Neural progenitor cell (in vitro differentiated cells): ENCODE results near the gene SLC50A1.
"Not testable (repeated sequence)": the region's sequence is repeated elsewhere in the genome, so short reads cannot be mapped to it uniquely, and the experiment has no call there.

Experiments used
- EZH2 ChIP-seq: fragments of 200-600 bp; sonication (generic); IDR thresholded peaks from 2 replicates; pipeline ENCODE4 v1.6.1; 2017; ENCODE audit warnings: antibody characterized with exemption, mild to moderate bottlenecking, moderate library complexity
- EZH2phosphoT487 ChIP-seq: fragments of 200-600 bp; sonication (generic); IDR thresholded peaks from 2 replicates; pipeline ENCODE4 v1.6.1; 2017; ENCODE audit warnings: antibody characterized with exemption
- TF ChIP-seq, protein P1 (sequence below): fragments of 200-600 bp; sonication (generic); IDR thresholded peaks from 2 replicates; pipeline ENCODE4 v1.5.1; 2017; ENCODE audit warnings: antibody characterized with exemption, mild to moderate bottlenecking

- TF ChIP-seq, protein P1, sequence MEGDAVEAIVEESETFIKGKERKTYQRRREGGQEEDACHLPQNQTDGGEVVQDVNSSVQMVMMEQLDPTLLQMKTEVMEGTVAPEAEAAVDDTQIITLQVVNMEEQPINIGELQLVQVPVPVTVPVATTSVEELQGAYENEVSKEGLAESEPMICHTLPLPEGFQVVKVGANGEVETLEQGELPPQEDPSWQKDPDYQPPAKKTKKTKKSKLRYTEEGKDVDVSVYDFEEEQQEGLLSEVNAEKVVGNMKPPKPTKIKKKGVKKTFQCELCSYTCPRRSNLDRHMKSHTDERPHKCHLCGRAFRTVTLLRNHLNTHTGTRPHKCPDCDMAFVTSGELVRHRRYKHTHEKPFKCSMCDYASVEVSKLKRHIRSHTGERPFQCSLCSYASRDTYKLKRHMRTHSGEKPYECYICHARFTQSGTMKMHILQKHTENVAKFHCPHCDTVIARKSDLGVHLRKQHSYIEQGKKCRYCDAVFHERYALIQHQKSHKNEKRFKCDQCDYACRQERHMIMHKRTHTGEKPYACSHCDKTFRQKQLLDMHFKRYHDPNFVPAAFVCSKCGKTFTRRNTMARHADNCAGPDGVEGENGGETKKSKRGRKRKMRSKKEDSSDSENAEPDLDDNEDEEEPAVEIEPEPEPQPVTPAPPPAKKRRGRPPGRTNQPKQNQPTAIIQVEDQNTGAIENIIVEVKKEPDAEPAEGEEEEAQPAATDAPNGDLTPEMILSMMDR, result not testable (repeated sequence)
- TF ChIP-seq EZH2, EZH2phosphoT487: not testable (repeated sequence)
Measured at GRCh38 chr1:155162631-155163030, 27.0 kb downstream of the SLC50A1 start.
